GM19452 (cell line): ENCODE data around the gene SHMT2.

Experiments used
- ATAC-seq: cut with Tn5 transposase; IDR thresholded peaks from one replicate; pipeline ENCODE4 v1.9.1; 2021; ENCODE audit not compliant: unreplicated experiment

SHMT2 gene

GRCh38 chr12:57196956-57197355 lies 32.6 kb upstream of the SHMT2 start:
- ATAC-seq: no peak

DNA sequence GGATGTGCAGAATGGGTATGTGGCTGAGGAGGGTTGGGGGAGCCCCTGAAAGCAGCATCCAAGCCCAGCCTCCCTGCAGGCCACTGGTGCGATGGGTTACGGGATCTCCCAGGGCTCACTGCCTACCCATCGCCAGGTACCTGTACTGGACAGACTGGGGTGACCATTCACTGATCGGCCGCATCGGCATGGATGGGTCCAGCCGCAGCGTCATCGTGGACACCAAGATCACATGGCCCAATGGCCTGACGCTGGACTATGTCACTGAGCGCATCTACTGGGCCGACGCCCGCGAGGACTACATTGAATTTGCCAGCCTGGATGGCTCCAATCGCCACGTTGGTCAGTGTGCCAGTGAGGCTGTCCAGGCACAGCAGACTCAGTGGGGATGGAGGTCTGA lies 31.2 kb upstream of the SHMT2 start:
- ATAC-seq: no peak

- ATAC-seq: no peak
These were observed 30.3 kb upstream of the SHMT2 start for GRCh38 chr12:57199191-57199590.

DNA sequence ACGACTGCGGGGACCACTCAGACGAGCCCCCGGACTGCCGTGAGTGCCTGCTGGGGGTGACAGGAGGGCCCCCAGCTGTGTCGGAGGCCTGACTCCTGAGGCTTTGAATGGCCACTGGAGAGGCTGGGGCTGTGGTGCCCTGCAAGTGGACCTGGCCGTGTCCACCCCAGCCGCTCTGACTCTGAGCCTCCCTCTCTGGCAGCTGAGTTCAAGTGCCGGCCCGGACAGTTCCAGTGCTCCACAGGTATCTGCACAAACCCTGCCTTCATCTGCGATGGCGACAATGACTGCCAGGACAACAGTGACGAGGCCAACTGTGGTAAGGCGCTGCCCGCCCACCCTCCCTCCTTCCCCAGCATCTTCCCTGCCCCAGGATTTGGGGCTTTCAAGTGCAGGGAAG lies 29.0 kb upstream of the SHMT2 start:
- ATAC-seq: no peak

DNA sequence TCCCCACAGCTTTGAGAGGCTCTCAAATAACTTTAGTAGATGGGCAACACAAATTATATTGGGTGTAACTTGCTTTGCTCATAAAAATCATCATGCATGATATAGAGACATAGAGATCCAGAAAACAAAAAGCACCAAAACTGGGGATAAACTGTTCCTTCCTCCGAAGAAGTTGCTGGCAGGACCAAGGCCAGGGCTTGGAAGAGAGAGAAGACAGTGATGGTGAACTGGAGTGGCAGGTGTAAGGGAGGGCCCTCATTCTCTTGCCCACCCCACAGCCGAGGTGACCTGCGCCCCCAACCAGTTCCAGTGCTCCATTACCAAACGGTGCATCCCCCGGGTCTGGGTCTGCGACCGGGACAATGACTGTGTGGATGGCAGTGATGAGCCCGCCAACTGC lies 28.3 kb upstream of the SHMT2 start:
- ATAC-seq: no peak

DNA sequence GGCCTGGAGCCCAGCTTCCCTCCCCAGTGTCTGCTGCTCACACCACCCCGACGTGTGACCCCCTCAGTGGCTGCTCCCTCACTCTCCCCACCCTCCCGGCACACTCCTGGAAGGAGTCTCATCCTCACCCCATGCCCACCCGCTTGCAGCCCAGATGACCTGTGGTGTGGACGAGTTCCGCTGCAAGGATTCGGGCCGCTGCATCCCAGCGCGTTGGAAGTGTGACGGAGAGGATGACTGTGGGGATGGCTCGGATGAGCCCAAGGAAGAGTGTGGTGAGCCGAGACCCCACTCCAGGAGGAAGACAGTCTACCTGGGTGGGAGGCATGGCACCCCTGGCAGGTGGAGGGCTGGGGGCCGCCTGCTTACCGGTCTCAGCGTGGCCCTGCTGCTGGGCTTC lies 27.9 kb upstream of the SHMT2 start:
- no peak for ATAC-seq

GRCh38 chr12:57202321-57202720 lies 27.2 kb upstream of the SHMT2 start:
- ATAC-seq: no peak

- ATAC-seq: no peak
These were observed 26.3 kb upstream of the SHMT2 start for GRCh38 chr12:57203201-57203600.

GRCh38 chr12:57203791-57204190 lies 25.7 kb upstream of the SHMT2 start:
- no peak for ATAC-seq

DNA sequence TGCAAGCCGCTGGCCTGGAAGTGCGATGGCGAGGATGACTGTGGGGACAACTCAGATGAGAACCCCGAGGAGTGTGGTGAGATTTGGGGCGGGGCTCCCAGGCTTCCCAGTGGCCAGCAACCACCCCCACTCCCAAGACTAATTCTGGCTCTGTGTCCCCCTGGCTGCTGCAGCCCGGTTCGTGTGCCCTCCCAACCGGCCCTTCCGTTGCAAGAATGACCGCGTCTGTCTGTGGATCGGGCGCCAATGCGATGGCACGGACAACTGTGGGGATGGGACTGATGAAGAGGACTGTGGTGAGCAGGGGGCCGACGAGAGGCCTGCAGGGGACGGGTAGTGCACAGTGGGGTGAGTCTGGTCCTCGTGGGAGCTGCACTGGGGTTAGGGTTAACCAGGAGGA lies 25.1 kb upstream of the SHMT2 start:
- ATAC-seq: no peak

GRCh38 chr12:57205186-57205585 lies 24.3 kb upstream of the SHMT2 start:
- ATAC-seq: no peak

DNA sequence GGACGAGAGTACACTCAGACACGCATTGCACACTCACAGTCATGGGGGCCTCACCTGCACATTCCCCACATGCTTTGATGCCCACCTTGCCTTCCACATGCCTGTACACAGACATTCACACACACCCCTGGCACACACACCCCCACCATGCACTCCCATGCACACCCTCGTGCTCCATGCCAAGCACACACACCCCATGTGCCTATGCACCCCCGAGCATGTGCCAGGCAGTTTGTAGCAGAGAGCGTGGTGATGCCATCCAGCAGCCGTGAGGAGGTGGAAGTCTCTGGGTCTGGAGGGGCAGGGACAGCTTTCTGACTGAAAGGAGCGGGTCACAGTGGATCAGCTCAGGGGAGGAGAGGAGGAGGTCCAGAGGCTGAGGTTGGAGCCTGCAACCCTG lies 23.6 kb upstream of the SHMT2 start:
- no peak for ATAC-seq

- ATAC-seq: no peak
These were observed 21.5 kb upstream of the SHMT2 start for GRCh38 chr12:57207731-57208630.

DNA sequence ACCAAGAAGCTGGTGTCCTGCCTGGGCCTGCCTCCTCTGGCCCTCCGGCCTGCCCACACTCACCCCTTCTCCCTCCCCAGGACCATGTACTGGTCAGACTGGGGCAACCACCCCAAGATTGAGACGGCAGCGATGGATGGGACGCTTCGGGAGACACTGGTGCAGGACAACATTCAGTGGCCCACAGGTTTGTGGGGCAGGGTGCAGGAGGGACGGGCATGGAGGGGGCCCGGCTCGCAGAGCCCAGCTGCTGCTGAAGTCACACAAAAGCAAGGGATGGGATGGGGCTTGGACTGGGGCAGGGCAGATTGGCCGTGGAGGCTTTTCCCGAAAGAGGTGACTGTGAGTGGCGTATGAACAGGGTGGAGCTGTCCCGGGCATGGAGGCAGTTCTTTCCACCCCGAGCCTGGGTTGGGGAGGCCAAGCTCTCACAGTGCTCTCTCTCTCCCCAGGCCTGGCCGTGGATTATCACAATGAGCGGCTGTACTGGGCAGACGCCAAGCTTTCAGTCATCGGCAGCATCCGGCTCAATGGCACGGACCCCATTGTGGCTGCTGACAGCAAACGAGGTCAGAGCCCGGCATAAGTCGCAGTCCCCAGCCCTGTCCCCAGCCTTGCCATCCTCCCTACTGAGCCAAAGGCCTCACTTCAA lies 20.8 kb upstream of the SHMT2 start:
- no peak for ATAC-seq

- no peak for ATAC-seq
These were observed 19.6 kb upstream of the SHMT2 start for GRCh38 chr12:57209916-57210315.

- no peak for ATAC-seq
These were observed 19.1 kb upstream of the SHMT2 start for GRCh38 chr12:57210461-57210860.

GRCh38 chr12:57210926-57211692 lies 18.4 kb upstream of the SHMT2 start:
- ATAC-seq: no peak

DNA sequence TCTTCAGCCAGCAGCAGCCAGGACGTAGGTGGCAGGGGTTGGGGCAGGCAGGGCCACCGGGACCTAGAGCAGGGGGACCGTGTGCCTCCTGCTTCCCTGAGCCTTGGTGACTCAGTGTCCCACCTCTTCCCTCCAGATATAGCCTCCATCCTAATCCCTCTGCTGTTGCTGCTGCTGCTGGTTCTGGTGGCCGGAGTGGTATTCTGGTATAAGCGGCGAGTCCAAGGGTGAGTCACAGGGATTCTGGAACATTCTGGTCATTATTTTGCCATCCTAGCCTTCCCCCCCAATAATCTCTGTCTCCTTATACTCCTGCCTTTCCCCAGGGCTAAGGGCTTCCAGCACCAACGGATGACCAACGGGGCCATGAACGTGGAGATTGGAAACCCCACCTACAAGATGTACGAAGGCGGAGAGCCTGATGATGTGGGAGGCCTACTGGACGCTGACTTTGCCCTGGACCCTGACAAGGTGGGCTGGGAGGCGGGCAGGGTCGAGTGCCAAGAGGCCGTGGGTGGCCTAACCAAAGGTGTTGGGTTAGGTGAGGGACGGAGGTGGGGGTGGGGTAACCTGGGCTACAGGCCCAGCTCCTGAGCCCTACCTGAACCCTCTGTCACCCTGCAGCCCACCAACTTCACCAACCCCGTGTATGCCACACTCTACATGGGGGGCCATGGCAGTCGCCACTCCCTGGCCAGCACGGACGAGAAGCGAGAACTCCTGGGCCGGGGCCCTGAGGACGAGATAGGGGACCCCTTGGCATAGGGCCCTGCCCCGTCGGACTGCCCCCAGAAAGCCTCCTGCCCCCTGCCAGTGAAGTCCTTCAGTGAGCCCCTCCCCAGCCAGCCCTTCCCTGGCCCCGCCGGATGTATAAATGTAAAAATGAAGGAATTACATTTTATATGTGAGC lies 17.5 kb upstream of the SHMT2 start:
- ATAC-seq: no peak

DNA sequence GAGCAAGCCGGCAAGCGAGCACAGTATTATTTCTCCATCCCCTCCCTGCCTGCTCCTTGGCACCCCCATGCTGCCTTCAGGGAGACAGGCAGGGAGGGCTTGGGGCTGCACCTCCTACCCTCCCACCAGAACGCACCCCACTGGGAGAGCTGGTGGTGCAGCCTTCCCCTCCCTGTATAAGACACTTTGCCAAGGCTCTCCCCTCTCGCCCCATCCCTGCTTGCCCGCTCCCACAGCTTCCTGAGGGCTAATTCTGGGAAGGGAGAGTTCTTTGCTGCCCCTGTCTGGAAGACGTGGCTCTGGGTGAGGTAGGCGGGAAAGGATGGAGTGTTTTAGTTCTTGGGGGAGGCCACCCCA lies 16.8 kb upstream of the SHMT2 start:
- ATAC-seq: no peak

DNA sequence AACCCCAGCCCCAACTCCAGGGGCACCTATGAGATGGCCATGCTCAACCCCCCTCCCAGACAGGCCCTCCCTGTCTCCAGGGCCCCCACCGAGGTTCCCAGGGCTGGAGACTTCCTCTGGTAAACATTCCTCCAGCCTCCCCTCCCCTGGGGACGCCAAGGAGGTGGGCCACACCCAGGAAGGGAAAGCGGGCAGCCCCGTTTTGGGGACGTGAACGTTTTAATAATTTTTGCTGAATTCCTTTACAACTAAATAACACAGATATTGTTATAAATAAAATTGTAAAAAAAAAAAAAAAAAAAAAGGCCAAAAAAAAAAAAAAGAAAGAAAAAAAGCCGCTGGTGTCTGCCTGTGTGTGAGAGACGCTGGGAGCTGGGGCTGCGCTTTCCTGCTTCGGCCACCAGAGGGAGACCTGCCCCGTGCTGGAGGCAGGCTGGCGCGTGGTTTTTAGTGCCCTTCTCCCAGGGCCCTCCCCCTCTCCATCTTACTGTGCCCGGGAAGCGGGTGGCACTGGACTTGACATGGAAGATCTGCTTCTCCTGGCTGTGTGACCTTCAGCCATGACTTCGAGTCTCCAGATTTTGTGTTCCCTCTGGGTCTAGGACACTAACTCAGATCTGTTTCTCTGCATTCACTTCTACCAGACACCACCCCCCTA lies 16.3 kb upstream of the SHMT2 start:
- no peak for ATAC-seq
